GM18526 (cell line): ENCODE data around the gene LRP1B.

Source experiments
- POLR2A ChIP-seq: IDR thresholded peaks from 3 replicates; pipeline ENCODE4 v1.6.1; 2011; ENCODE audit not compliant: insufficient read length; ENCODE audit errors: extremely low read depth

Gene LRP1B

DNA sequence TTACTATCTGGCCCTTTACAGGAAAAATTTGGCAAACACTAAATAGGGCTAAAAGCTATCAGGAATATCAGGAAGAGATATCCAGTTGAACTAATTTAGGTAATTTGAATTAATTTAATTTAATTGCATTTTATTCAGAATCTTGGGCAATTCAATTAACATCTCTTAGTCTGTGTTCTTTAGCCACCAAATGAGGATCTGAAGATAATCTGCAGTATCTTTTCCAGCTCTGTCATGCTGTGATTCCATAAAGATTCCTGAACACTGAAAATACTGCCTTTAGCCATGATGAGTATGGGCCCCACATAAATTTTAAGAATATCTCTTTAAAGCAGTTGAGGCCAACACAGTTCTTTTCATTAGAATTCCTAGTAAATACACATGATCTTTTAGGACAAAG lies 1679.5 kb downstream of the LRP1B start:
- TF ChIP-seq POLR2A = no peak

GRCh38 chr2:140442319-140442718 lies 1688.5 kb downstream of the LRP1B start:
- no peak for TF ChIP-seq POLR2A

DNA sequence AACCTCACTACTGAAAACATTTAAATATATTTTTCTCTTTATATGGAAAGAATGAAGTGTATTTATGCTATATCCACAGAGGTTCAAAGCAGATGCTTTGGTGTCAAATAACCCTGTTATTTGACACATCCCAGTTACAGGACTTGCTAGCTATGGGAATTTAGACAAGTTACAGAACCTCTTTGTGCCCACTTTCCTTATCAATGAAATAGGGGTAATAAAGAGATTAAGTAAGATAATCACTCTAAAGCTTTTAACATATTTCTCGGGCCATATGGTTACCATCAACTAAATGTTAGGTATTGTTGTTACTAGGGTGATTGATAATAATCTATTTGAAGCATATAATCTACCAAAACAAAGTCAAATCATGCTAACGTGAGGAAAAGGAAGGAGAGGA lies 1690.0 kb downstream of the LRP1B start:
- no peak for TF ChIP-seq POLR2A

- TF ChIP-seq POLR2A = no peak
Measured at GRCh38 chr2:140436936-140437335, 1693.9 kb downstream of the LRP1B start.

DNA sequence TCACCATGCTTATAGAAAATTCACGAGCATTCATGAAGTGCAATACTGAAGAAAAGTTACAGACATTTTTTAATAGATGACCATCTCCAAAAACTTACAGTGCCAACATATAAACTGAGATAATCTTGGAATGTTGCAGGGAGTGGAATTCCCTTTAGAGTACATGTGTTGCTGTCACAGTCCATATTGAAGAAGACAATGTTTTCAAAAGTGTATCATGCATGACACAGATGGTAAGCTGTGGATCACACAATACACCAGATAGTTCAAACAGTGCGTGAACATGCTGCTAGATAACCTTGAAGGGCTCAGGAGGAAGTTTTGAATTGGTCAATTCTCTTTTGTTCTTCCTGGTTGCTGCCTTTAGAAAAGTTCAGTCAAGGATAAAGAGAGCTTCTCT lies 1706.3 kb downstream of the LRP1B start:
- no peak for TF ChIP-seq POLR2A

DNA sequence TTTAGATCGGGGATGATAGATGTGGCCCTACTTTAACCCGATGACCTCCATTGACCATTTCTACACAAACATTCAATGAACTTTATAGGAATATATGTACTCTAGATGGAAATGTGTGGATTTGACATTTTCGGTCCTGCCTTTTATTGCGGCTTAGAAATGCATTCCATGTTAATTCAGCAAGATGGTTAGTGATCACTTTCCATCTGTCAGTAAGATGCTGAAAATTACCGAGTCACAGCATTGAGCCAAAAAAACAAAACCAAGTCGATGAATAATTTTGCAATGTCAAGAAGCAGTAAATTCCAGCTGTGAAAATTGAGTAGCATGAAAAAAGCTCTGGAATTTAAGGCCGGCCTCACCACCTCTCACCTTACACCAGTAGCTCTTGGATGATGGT lies 1708.1 kb downstream of the LRP1B start:
- TF ChIP-seq POLR2A = no peak

GRCh38 chr2:140417504-140417903 lies 1713.3 kb downstream of the LRP1B start:
- TF ChIP-seq POLR2A = no peak

DNA sequence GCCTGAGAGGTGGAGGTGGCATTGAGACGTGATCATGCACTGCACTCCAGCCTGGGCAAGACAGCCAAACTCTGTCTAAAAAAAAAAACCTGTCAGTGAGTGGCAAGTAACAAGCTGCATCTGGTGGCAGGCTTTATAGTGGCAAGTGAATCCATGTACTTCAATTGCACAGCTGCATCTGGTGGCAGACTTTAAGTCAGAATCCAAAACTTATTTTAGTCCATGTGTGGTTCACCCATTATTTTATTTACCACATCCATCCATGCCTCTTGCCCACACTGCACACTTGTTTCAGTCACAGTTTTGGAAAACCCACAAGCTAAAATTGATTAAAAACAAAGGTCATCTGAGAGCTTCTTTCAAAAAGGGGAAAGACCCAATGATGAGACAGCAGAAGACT lies 1714.2 kb downstream of the LRP1B start:
- no peak for TF ChIP-seq POLR2A

DNA sequence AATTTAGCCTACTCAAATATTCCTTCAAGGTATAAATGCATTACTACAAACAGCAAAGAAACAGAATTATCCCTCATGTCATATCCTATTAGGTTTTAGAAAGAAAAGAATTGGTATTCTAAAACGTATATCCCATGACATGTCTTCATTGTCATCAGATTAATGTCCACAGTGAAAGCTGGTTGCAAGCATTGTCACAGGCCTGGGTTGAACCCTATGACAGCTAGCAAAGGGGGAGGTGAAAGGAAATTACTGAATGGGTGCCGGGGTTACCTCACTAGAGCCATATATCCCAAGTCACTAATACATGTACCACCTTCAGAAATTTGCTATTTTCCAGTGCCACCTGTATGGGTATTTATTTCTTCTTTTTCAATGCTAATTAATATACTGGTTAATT lies 1720.1 kb downstream of the LRP1B start:
- no peak for TF ChIP-seq POLR2A

- no peak for TF ChIP-seq POLR2A
Measured at GRCh38 chr2:140401056-140401455, 1729.8 kb downstream of the LRP1B start.

DNA sequence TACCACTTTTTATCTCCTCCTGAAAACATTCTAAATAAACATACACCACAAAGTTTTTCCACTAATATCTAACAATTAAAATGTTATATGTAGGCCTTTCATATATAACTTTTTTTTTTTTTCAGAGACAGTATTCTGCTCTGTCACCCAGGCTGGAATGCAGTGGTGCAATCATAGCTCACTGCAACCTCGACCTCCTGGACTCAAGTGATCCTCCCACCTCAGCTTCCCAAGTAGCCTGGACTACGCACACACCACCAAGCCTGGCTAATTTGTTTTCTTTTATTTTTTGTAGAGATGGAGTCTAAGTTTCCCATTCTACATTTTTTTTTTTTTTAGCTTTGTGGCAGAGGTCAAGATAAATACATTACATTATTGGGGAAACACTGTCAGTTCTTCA lies 1738.0 kb downstream of the LRP1B start:
- TF ChIP-seq POLR2A = no peak

GRCh38 chr2:140384946-140385345 lies 1745.9 kb downstream of the LRP1B start:
- TF ChIP-seq POLR2A = no peak

- no peak for TF ChIP-seq POLR2A
Measured at GRCh38 chr2:140383781-140384180, 1747.0 kb downstream of the LRP1B start.

GRCh38 chr2:140376686-140377085 lies 1754.1 kb downstream of the LRP1B start:
- no peak for TF ChIP-seq POLR2A

DNA sequence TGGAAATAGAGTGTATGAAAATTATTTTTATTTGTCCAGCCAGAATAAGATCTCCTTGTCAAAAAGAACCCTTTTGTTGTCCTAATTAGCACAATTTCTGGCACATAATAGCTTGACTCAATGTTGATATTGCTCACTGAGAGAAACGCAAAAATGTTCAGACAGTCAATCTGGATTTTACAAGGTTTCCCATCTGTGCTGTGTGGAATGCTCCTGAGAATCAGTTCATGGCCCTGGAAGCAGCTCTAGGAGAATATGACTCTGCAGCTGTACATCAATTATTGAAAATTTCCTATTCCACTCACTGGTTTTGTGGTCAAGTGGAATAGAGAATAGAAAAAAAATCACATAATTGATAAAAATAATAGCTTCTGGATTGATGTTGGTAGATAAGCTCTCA lies 1767.7 kb downstream of the LRP1B start:
- TF ChIP-seq POLR2A = no peak

- TF ChIP-seq POLR2A = no peak
Measured at GRCh38 chr2:140362361-140362760, 1768.5 kb downstream of the LRP1B start.

DNA sequence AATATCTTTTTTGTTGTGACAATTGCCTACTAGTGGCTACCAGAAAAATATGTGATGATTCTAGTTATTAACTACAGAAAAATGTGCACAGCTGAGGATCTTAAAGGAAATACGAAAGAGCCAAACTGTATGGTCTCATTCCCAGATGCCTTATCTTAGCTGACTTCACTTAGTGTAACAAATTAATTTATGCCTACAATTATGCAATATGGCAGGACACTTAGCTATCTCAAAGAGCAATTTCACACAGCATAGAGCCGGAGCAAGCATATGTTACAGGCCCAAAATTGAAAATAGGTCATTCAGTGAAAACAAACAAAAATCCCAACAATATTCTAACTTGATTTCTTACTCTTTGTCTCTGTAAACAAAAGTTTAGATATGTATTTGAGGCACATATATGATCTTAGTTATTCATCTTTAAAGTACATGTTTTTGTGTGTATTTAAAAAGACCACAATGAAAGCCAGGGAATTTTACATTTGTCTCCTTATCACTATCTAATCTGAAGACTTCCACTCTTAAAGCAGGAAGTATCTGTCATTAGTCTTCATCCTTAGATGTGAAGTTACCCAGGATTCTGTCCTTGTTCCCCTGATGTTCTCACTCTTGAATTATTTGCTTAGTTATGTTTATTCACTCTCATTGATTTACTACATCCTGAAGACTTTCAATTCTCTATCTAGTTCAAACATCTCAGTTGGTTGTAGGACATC lies 1771.6 kb downstream of the LRP1B start:
- no peak for TF ChIP-seq POLR2A
